Mucosa of rectum (tissue), 2 donors: ENCODE data around the gene IL1R2.
A peak's percentile ranks its signal among the peaks of the same experiment; 100 is the strongest.

Experiments
- H3K27ac ChIP-seq, 2 donors: one replicate each; pipeline ENCODE4 v1.7.0; 2013; ENCODE audit warnings: inconsistent platforms in 2 of 2, low read depth in 2 of 2, low read length in 2 of 2
- H3K27me3 ChIP-seq, 2 donors: one replicate each; pipeline ENCODE4 v1.7.0; 2013; ENCODE audit warnings: low read length in 2 of 2; ENCODE audit not compliant: control insufficient read depth in 2 of 2, insufficient read depth in 2 of 2
- H3K36me3 ChIP-seq, 2 donors: one replicate each; pipeline ENCODE4 v1.7.0; 2013; ENCODE audit warnings: low read length in 2 of 2; ENCODE audit not compliant: control insufficient read depth in 2 of 2, insufficient read depth in 2 of 2
- H3K4me1 ChIP-seq, 2 donors: one replicate each; pipeline ENCODE4 v1.7.0; 2013; ENCODE audit warnings: low read length in 2 of 2, mild to moderate bottlenecking in 1 of 2; ENCODE audit not compliant: control insufficient read depth in 2 of 2, insufficient read depth in 2 of 2
- H3K4me3 ChIP-seq, 2 donors: one replicate each; pipeline ENCODE4 v1.7.0; 2013; ENCODE audit warnings: low read length in 2 of 2
- H3K9ac ChIP-seq, 2 donors: one replicate each; pipeline ENCODE4 v1.7.0; 2013; ENCODE audit warnings: low read length in 2 of 2, low read depth in 1 of 2, mild to moderate bottlenecking in 1 of 2
- H3K9me3 ChIP-seq, 2 donors: one replicate each; pipeline ENCODE4 v1.7.0; 2013; ENCODE audit warnings: low read length in 2 of 2; ENCODE audit not compliant: control insufficient read depth in 2 of 2
- donor health status: healthy.
- donor health status: Normal muscosa, but diverticular disease.

IL1R2 gene

DNA sequence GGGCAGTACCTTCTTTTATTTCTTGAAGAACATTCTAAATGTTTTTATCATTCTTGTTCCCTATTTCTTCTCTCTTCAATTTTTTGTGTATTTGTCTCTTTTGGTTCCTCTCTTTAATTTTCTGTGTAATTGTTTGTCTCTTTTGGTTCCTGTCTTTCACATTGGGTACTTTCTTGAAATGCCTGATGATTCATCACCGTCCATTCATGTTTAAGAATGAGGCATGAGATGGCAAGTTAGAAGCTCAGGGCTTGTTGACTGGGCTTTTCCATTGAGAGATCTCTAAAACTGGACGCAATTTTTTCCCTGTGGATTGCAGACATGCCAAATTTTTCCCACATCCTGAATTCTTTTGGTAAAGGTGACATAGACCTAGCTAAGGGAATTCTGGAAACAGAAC lies 33.7 kb upstream of the IL1R2 start:
- no peaks in the 10 kb centered on the region for H3K9me3 ChIP-seq
- no peak overlapping the region for H3K27ac ChIP-seq
- H3K4me3 ChIP-seq: no peak overlapping the region
- peaks cover 0 to 9% of the 10 kb centered on the region in 2 donors for H3K4me1 ChIP-seq
- no peaks in the 10 kb centered on the region for H3K27me3 ChIP-seq
- H3K36me3 ChIP-seq: no peaks in the 10 kb centered on the region
- H3K9ac ChIP-seq: no peak overlapping the region

GRCh38 chr2:101960819-101961337 lies 30.9 kb upstream of the IL1R2 start:
- H3K27ac ChIP-seq: peak overlapping the region; percentile 46 to 64
- no peaks in the 10 kb centered on the region for H3K9me3 ChIP-seq
- no peak overlapping the region for H3K4me3 ChIP-seq
- no peak overlapping the region for H3K9ac ChIP-seq
- no peaks in the 10 kb centered on the region for H3K36me3 ChIP-seq
- no peaks in the 10 kb centered on the region for H3K27me3 ChIP-seq
- peaks cover 0 to 9% of the 10 kb centered on the region in 2 donors for H3K4me1 ChIP-seq

GRCh38 chr2:101961338-101962191 lies 30.2 kb upstream of the IL1R2 start:
- H3K27me3 ChIP-seq: no peaks in the 10 kb centered on the region
- no peaks in the 10 kb centered on the region for H3K36me3 ChIP-seq
- no peak overlapping the region for H3K9ac ChIP-seq
- no peaks in the 10 kb centered on the region for H3K9me3 ChIP-seq
- H3K4me3 ChIP-seq: no peak overlapping the region
- peak overlapping the region; percentile 66 to 74 for H3K27ac ChIP-seq
- H3K4me1 ChIP-seq: peaks cover 0 to 9% of the 10 kb centered on the region in 2 donors

- Histone ChIP-seq H3K9me3 (no peaks in the 10 kb centered on the region), H3K4me3 (no peak overlapping the region), H3K36me3 (no peaks in the 10 kb centered on the region), H3K4me1 (peaks cover 0 to 9% of the 10 kb centered on the region in 2 donors), H3K27ac (no peak overlapping the region), H3K27me3 (no peaks in the 10 kb centered on the region), H3K9ac (no peak overlapping the region)
Observed at GRCh38 chr2:101962309-101962708, 29.5 kb upstream of the IL1R2 start.

GRCh38 chr2:101963198-101963597 lies 28.6 kb upstream of the IL1R2 start:
- Histone ChIP-seq H3K4me3 (no peak overlapping the region), H3K36me3 (no peaks in the 10 kb centered on the region), H3K27ac (no peak overlapping the region), H3K9ac (no peak overlapping the region), H3K9me3 (no peaks in the 10 kb centered on the region), H3K4me1 (peaks cover 0 to 9% of the 10 kb centered on the region in 2 donors), H3K27me3 (no peaks in the 10 kb centered on the region)

- Histone ChIP-seq H3K9me3 (no peaks in the 10 kb centered on the region), H3K36me3 (no peaks in the 10 kb centered on the region), H3K4me1 (no peaks in the 10 kb centered on the region), H3K27ac (no peak overlapping the region), H3K9ac (no peak overlapping the region), H3K4me3 (no peak overlapping the region), H3K27me3 (no peaks in the 10 kb centered on the region)
Observed at GRCh38 chr2:101967826-101968513, 23.8 kb upstream of the IL1R2 start.

DNA sequence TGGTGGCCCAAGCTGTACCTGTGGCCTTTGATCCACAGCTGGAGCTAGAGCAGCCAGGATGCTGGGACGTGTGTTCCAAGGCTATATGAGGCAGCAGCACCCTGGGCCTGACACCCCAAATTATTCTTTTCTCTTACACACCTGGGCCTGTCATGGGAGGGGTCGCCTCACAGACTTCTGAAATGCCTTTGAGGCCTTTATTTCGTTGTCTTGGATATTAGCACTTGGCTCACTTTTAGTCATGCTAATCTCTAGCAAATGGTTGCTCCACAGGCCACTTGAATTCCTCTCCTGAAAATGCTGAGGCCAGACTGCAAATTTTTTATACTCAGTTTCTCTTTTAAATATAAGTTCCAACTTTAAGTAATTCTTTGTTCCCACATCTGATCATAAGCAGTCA lies 22.0 kb upstream of the IL1R2 start:
- Histone ChIP-seq H3K4me3 (no peak overlapping the region), H3K4me1 (no peaks in the 10 kb centered on the region), H3K36me3 (no peaks in the 10 kb centered on the region), H3K27ac (no peak overlapping the region), H3K9me3 (no peaks in the 10 kb centered on the region), H3K27me3 (no peaks in the 10 kb centered on the region), H3K9ac (no peak overlapping the region)

- Histone ChIP-seq H3K36me3 (no peaks in the 10 kb centered on the region), H3K4me1 (no peaks in the 10 kb centered on the region), H3K9ac (no peak overlapping the region), H3K27ac (no peak overlapping the region), H3K27me3 (no peaks in the 10 kb centered on the region), H3K4me3 (no peak overlapping the region), H3K9me3 (no peaks in the 10 kb centered on the region)
Observed at GRCh38 chr2:101970901-101971300, 20.9 kb upstream of the IL1R2 start.

DNA sequence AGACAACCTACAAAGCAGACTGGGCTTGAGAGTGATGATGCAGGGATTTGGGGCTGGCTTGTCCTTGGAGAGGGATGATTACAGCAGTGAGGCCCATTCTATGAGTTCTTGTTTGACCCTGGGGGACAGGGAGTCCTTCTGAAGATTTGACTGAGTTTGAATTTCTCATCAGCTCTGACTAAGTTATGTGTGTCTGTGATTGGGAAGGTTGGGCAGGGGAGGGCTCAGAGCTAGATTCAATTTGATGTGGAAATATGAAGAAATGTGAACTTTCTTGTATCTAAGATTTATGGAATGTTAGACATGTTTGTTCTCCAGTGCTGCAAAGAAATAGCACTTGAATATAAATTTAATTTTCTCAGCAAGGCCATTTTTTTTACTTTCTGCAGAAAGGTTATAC lies 19.9 kb upstream of the IL1R2 start:
- Histone ChIP-seq H3K9me3 (no peaks in the 10 kb centered on the region), H3K27ac (no peak overlapping the region), H3K4me3 (no peak overlapping the region), H3K27me3 (no peaks in the 10 kb centered on the region), H3K36me3 (no peaks in the 10 kb centered on the region), H3K4me1 (no peaks in the 10 kb centered on the region), H3K9ac (no peak overlapping the region)
